ENCODE results near the gene ITPR2.

DNA sequence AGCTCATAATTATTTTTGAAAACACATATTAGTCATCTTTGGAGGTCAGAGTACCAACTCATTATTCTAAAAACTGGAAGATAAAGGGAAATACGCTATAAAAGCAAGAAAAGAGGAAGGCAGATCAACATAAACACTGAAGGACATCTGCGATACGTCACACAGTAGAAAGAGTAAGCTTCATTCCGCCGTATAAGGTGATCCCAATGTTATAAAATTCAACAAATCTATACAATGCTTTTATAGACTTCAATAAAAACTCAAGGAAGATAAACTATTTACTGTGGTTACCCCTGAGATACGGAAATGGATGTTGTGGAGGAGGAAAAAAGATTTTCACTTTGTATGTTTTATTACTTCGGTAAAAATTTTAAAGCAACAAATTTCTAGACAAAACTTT, 92.6 kb downstream of the ITPR2 start:
- no peak for TF ChIP-seq POLR2A (IDR thresholded peaks at IDR 0.05; ENCODE audit: control extremely low read depth in 1 of 2, low read depth in 2 of 2, low read length in 2 of 2)
- TF ChIP-seq, protein P1, sequence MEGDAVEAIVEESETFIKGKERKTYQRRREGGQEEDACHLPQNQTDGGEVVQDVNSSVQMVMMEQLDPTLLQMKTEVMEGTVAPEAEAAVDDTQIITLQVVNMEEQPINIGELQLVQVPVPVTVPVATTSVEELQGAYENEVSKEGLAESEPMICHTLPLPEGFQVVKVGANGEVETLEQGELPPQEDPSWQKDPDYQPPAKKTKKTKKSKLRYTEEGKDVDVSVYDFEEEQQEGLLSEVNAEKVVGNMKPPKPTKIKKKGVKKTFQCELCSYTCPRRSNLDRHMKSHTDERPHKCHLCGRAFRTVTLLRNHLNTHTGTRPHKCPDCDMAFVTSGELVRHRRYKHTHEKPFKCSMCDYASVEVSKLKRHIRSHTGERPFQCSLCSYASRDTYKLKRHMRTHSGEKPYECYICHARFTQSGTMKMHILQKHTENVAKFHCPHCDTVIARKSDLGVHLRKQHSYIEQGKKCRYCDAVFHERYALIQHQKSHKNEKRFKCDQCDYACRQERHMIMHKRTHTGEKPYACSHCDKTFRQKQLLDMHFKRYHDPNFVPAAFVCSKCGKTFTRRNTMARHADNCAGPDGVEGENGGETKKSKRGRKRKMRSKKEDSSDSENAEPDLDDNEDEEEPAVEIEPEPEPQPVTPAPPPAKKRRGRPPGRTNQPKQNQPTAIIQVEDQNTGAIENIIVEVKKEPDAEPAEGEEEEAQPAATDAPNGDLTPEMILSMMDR (IDR thresholded peaks at IDR 0.05; ENCODE audit: control extremely low read depth in 1 of 3, insufficient read depth in 1 of 3, low read depth in 1 of 3, low read length in 3 of 3) = no peak
- TF ChIP-seq CBX5 (IDR thresholded peaks at IDR 0.05; ENCODE audit: low read depth, low read length) = no peak
- TF ChIP-seq, protein P2, sequence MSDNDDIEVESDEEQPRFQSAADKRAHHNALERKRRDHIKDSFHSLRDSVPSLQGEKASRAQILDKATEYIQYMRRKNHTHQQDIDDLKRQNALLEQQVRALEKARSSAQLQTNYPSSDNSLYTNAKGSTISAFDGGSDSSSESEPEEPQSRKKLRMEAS (IDR thresholded peaks at IDR 0.05) = no peak
